ENCODE data around the gene TCEAL1. TPM values are rescaled to one million over a fixed set of nuclear protein-coding genes. Genes with fewer than 3 reads are reported as not detected.

Gene TCEAL1
- total RNA-seq, 1 experiment from 2014 or later = 33.4 TPM

DNA sequence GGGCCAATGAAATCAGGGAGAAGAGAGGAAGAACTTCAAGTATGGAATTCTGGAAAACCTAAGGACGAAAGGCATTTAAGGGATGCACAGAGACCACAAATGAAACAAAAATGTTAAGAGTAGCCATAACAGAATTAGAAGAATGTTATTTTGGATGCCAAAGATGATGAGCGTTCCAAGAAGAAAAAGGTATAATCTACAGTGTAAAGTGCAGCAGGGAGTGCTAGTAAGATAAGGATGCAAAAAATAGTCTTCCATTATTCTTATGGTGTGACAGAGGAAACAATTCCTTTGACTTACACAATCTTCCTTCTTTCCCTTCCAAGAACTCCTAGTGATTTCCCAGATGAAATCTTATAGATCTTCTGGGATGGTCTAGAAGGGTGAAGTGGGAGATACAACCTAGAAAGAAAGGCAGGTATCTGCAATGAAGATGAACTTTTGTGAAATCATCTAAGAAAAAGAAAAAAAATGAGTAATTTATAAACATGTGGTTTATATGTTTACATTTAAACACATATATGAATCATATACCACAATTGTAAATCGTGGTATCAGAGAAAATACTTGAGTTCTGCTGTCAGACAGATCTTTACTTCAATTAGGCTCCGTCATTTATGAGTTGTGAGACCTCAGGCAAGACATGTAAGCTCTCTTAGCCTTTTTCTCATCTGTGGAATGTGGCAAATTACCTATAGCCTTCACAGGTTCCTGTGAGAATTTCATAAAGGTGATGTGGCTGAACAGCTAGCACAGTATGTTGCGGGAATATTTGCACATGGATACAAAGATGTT is 49.6 kb downstream of the TCEAL1 start:
- DNase-seq (ENCODE audit: low read depth) = no peak

Other genes starting within 250 kb of the TCEAL1 start
- gene RAB40A, start 109.5 kb upstream of the TCEAL1 start, total RNA-seq (2014; rRNA removed; shearing (Covaris generic)) = not detected in 2 replicates
- 30.0 and 33.0 TPM in 2 replicates for gene TCEAL4, start 43.5 kb upstream of the TCEAL1 start, total RNA-seq (2014; rRNA removed; shearing (Covaris generic))
- 14.3 and 17.1 TPM in 2 replicates for gene TCEAL3, start 21.0 kb upstream of the TCEAL1 start, total RNA-seq (2014; rRNA removed; shearing (Covaris generic))
- 397 and 471 TPM in 2 replicates for gene MORF4L2, start 57.7 kb downstream of the TCEAL1 start, total RNA-seq (2014; rRNA removed; shearing (Covaris generic))
- not detected in 2 replicates for gene TMEM31, start 81.9 kb downstream of the TCEAL1 start, total RNA-seq (2014; rRNA removed; shearing (Covaris generic))
- gene PLP1, start 147.9 kb downstream of the TCEAL1 start, total RNA-seq (2014; rRNA removed; shearing (Covaris generic)) = 0.30 and 0.37 TPM in 2 replicates
- 0.63 and 0.68 TPM in 2 replicates for gene RAB9B, start 203.3 kb downstream of the TCEAL1 start, total RNA-seq (2014; rRNA removed; shearing (Covaris generic))